HL-60 (cell line): Measurements from ENCODE around the gene MISP3.
"Not testable (repeated sequence)": the region's sequence is repeated elsewhere in the genome, so short reads cannot be mapped to it uniquely, and the experiment has no call there.

Experiments
- DNase-seq, 2 experiments: peaks; one replicate each; pipeline ENCODE4 v3.0.0-alpha.2; 2010 to 2020; ENCODE audit warnings: low read depth in 1 of 2, low spot score in 1 of 2
- H3K27ac ChIP-seq: fragments of 250-450 bp; sonication (Bioruptor Pico); replicated peaks from 2 replicates; pipeline ENCODE4 v1.5.1; 2020; ENCODE audit warnings: mild to moderate bottlenecking, moderate library complexity
- H3K27me3 ChIP-seq: fragments of 250-450 bp; sonication (Bioruptor Pico); 2 replicates; pipeline ENCODE4 v1.5.1; 2021; ENCODE audit warnings: mild to moderate bottlenecking, moderate library complexity; ENCODE audit not compliant: insufficient read depth, poor library complexity, severe bottlenecking
- H3K4me3 ChIP-seq: replicated peaks from 2 replicates; pipeline ENCODE4 v1.5.1; 2011; ENCODE audit warnings: mild to moderate bottlenecking, control low read depth, low read length; ENCODE audit not compliant: insufficient read depth
- CTCF ChIP-seq: IDR thresholded peaks from one replicate; pipeline ENCODE4 v1.5.1; 2011; ENCODE audit warnings: low read length, control low read depth, inconsistent platforms; ENCODE audit not compliant: insufficient read depth
- GABPA ChIP-seq: IDR thresholded peaks from 2 replicates; pipeline ENCODE4 v1.6.1; 2012; ENCODE audit warnings: low read depth
- POLR2AphosphoS5 ChIP-seq: IDR thresholded peaks from 2 replicates; pipeline ENCODE4 v1.6.1; 2012; ENCODE audit warnings: low read depth
- REST ChIP-seq: IDR thresholded peaks from 2 replicates; pipeline ENCODE4 v1.6.1; 2012; ENCODE audit warnings: low read depth; ENCODE audit not compliant: insufficient replicate concordance
- SPI1 ChIP-seq: IDR thresholded peaks from 2 replicates; pipeline ENCODE4 v1.6.1; 2012; ENCODE audit warnings: low read depth, mild to moderate bottlenecking, borderline replicate concordance

The MISP3 gene

GRCh38 chr19:14042659-14043608 is 29.7 kb upstream of the MISP3 start:
- TF ChIP-seq CTCF = peak; percentile 33
- not testable (repeated sequence) for H3K4me3 ChIP-seq, H3K27me3 ChIP-seq
- peak in 1 of 2 experiments; percentile 45 for DNase-seq
- peak overlapping the region; percentile 22; the same call in 1 of the 2 replicates for H3K27ac ChIP-seq

GRCh38 chr19:14047866-14048265 is 24.7 kb upstream of the MISP3 start:
- not testable (repeated sequence) for H3K27me3 ChIP-seq, H3K27ac ChIP-seq, DNase-seq, H3K4me3 ChIP-seq

- no peak overlapping the region for H3K27ac ChIP-seq
- H3K27me3 ChIP-seq = no peaks in the 10 kb centered on the region
- TF ChIP-seq POLR2AphosphoS5 = no peak
- no peak for TF ChIP-seq REST
- no peak for TF ChIP-seq GABPA
- TF ChIP-seq CTCF = peak; percentile 99
- peak; percentile 69 to 78 for DNase-seq
- no peak overlapping the region for H3K4me3 ChIP-seq
Measured at GRCh38 chr19:14048443-14049153, 24.0 kb upstream of the MISP3 start.

- no peak for TF ChIP-seq GABPA
- no peak for TF ChIP-seq REST
- no peak for TF ChIP-seq SPI1
- TF ChIP-seq CTCF = no peak
- no peak for DNase-seq
- Histone ChIP-seq H3K4me3 (no peak overlapping the region), H3K27me3 (peaks cover 2% of the 10 kb centered on the region), H3K27ac (no peak overlapping the region)
Measured at GRCh38 chr19:14050512-14050911, 22.1 kb upstream of the MISP3 start.

- not testable (repeated sequence) for H3K27me3 ChIP-seq, DNase-seq, H3K4me3 ChIP-seq, H3K27ac ChIP-seq
Measured at GRCh38 chr19:14050961-14051360, 21.6 kb upstream of the MISP3 start.
